GM12878 (cell line): Measurements from ENCODE around the gene MYO10. TPM values are rescaled to one million over a fixed set of nuclear protein-coding genes. Genes with fewer than 3 reads are reported as not detected.

Experiments used
- ATAC-seq: fragments of 200-7000 bp; cut with Tn5 transposase; 3 replicates; pipeline ENCODE4 v1.9.1; 2020; ENCODE audit warnings: mild to moderate bottlenecking, moderate library complexity
- BruUV-seq: library from RNA; stranded (reverse); fragments of 400-500 nt; replicated peaks from 2 replicates; lab custom pipeline; 2021; lab: Mats Ljungman, UMichigan
- CTCF ChIA-PET: fragments of 300-600 bp; sonication (Branson Sonifier 250); formaldehyde crosslinking; extraction: SDS; loops from one replicate; lab custom pipeline; 2021; ENCODE audit warnings: inconsistent platforms; lab: Yijun Ruan, JAX
- POLR2A ChIA-PET: fragments of 350-600 bp; formaldehyde crosslinking; extraction: SDS; loops from one replicate; lab custom pipeline; 2021; ENCODE audit warnings: inconsistent platforms; lab: Charles Lee
- RAD21 ChIA-PET: fragments of 300-600 bp; sonication (Branson Sonifier 250); formaldehyde crosslinking; loops from one replicate; lab custom pipeline; 2023; ENCODE audit warnings: antibody characterized with exemption; ENCODE audit not compliant: unreplicated experiment; lab: Charles Lee
- SMC1A ChIA-PET: fragments of 300-600 bp; sonication (Branson Sonifier 250); formaldehyde crosslinking; loops from one replicate; lab custom pipeline; 2023; ENCODE audit not compliant: unreplicated experiment, uncharacterized antibody; lab: Charles Lee
- DNase-seq: peaks from one replicate; pipeline ENCODE4 v3.0.0-alpha.2; 2011; ENCODE audit warnings: low read depth, low spot score
- FAIRE-seq: peaks from 3 replicates; lab custom pipeline; 2011; peaks lifted over from hg19 to GRCh38; lab: Jason Lieb, UNC
- H2AFZ ChIP-seq: 2 replicates; pipeline ENCODE4 v1.6.0; 2011; ENCODE audit warnings: low read depth, low read length, control low read depth; ENCODE audit not compliant: control insufficient read depth
- H3K27ac ChIP-seq: 2 replicates; pipeline ENCODE4 v1.5.1; 2011; ENCODE audit warnings: control low read depth; ENCODE audit not compliant: control insufficient read depth, insufficient read depth
- H3K27me3 ChIP-seq, 2 experiments: replicated peaks in 1 of 2; 2 replicates each; pipeline versions ENCODE4 v1.6.0 to v1.6.1; 2011; ENCODE audit warnings: low read length in 1 of 2; ENCODE audit not compliant: control insufficient read depth in 2 of 2, insufficient read depth in 2 of 2
- H3K36me3 ChIP-seq, 2 experiments: 2 replicates each; pipeline ENCODE4 v1.5.1; 2011; ENCODE audit warnings: low read length in 1 of 2; ENCODE audit not compliant: control insufficient read depth in 2 of 2, insufficient read depth in 2 of 2
- H3K4me1 ChIP-seq: 2 replicates; pipeline ENCODE4 v1.6.1; 2011; ENCODE audit warnings: mild to moderate bottlenecking, low read length, moderate library complexity, mixed read lengths; ENCODE audit not compliant: control insufficient read depth, insufficient read depth
- H3K4me2 ChIP-seq: 2 replicates; pipeline ENCODE4 v1.6.0; 2011; ENCODE audit warnings: control low read depth; ENCODE audit not compliant: control insufficient read depth, insufficient read depth
- H3K4me3 ChIP-seq: fragments of 200-600 bp; sonication (generic); 2 replicates; pipeline ENCODE4 v1.5.1; 2016
- H3K79me2 ChIP-seq: 2 replicates; pipeline ENCODE4 v1.6.0; 2011; ENCODE audit warnings: low read length; ENCODE audit not compliant: control insufficient read depth, insufficient read depth
- H3K9ac ChIP-seq: 2 replicates; pipeline ENCODE4 v1.8.0; 2011; ENCODE audit warnings: low read length, control low read depth, mixed read lengths; ENCODE audit not compliant: control insufficient read depth, insufficient read depth
- H3K9me3 ChIP-seq: replicated peaks from 3 replicates; pipeline ENCODE4 v1.5.1; 2011; ENCODE audit warnings: mild to moderate bottlenecking, low read length; ENCODE audit not compliant: control insufficient read depth, insufficient read depth
- H4K20me1 ChIP-seq: 2 replicates; pipeline ENCODE4 v1.6.0; 2011; ENCODE audit not compliant: control insufficient read depth, insufficient read depth
- BMI1 ChIP-seq: fragments of 450-650 bp; IDR thresholded peaks from 2 replicates; pipeline ENCODE4 v1.6.1; 2016; ENCODE audit warnings: mild to moderate bottlenecking, moderate library complexity, borderline replicate concordance
- CTCF ChIP-seq, 3 experiments: IDR thresholded peaks in 2 of 3; conservative IDR thresholded peaks in 1 of 3; 2 replicates each; pipeline ENCODE4 v1.5.1; 2011; ENCODE audit warnings: low read depth in 3 of 3, low read length in 3 of 3, mild to moderate bottlenecking in 3 of 3, control low read depth in 2 of 3, moderate library complexity in 2 of 3, inconsistent platforms in 1 of 3, mixed read lengths in 1 of 3; ENCODE audit not compliant: control insufficient read depth in 2 of 3, insufficient read depth in 1 of 3; ENCODE audit errors: extremely low read depth in 1 of 3
- HDAC2 ChIP-seq: fragments of 200-600 bp; sonication (generic); IDR thresholded peaks from 2 replicates; pipeline ENCODE4 v1.6.1; 2017
- HDGF ChIP-seq: fragments of 450-650 bp; IDR thresholded peaks from 2 replicates; pipeline ENCODE4 v1.6.1; 2016; ENCODE audit warnings: antibody characterized with exemption
- HSF1 ChIP-seq: fragments of 150-350 bp; IDR thresholded peaks from 2 replicates; pipeline ENCODE4 v1.6.1; 2014; ENCODE audit warnings: mild to moderate bottlenecking, low read depth, low read length
- MTA2 ChIP-seq: fragments of 450-650 bp; IDR thresholded peaks from 2 replicates; pipeline ENCODE4 v1.6.1; 2016; ENCODE audit warnings: low read depth, mild to moderate bottlenecking, moderate library complexity
- MTA3 ChIP-seq: IDR thresholded peaks from 2 replicates; pipeline ENCODE4 v1.6.1; 2012; ENCODE audit warnings: low read length, inconsistent platforms, borderline replicate concordance
- NBN ChIP-seq: fragments of 450-650 bp; IDR thresholded peaks from 2 replicates; pipeline ENCODE4 v1.6.1; 2016
- NFXL1 ChIP-seq: fragments of 450-650 bp; IDR thresholded peaks from 2 replicates; pipeline ENCODE4 v1.6.1; 2017; ENCODE audit warnings: antibody characterized with exemption, mild to moderate bottlenecking, borderline replicate concordance
- POLR2AphosphoS5 ChIP-seq: IDR thresholded peaks from 2 replicates; pipeline ENCODE4 v1.6.1; 2011; ENCODE audit warnings: mild to moderate bottlenecking, low read length, inconsistent platforms
- SIN3A ChIP-seq: IDR thresholded peaks from 2 replicates; pipeline ENCODE4 v1.6.1; 2012; ENCODE audit warnings: low read depth, low read length, improper control_type of control experiment
- SMARCA5 ChIP-seq: fragments of 450-650 bp; IDR thresholded peaks from 2 replicates; pipeline ENCODE4 v1.6.1; 2017; ENCODE audit warnings: mild to moderate bottlenecking
- TARDBP ChIP-seq: IDR thresholded peaks from 2 replicates; pipeline ENCODE4 v1.6.1; 2016; ENCODE audit warnings: borderline replicate concordance
- TBL1XR1 ChIP-seq: IDR thresholded peaks from 2 replicates; pipeline ENCODE4 v1.6.1; 2012; ENCODE audit warnings: low read depth, low read length, improper control_type of control experiment
- WGBS: methylation state at CpG from one replicate; pipeline ENCODE4 v1.1.6; 2016; ENCODE audit warnings: low lambda C conversion rate; ENCODE audit not compliant: insufficient replicate concordance, insufficient coverage; ENCODE audit errors: missing lambda C conversion rate; 5-methylcytosine and 5-hydroxymethylcytosine counted together
- in situ Hi-C: fragments of 300-500 bp; cut with MboI; formaldehyde crosslinking; loops from 9 replicates; pipeline ENCODE4 v1.14.3; 2018; ENCODE audit warnings: mixed read lengths
- intact Hi-C: fragments of 100-400 bp; cut with micrococcal nuclease; formaldehyde crosslinking; loops from one replicate; pipeline ENCODE4 v1.14.2; 2022; ENCODE audit not compliant: unreplicated experiment
- polyA plus RNA-seq, 11 experiments: library from polyadenylated mRNA; depleted of rRNA in 4 of 11; unstranded in 6 of 11; stranded (reverse) in 5 of 11; fragments of >200 nt; fragmentation: Nextera tagmentation in 4 of 11; fragmentation: Illumina TruSeq in 1 of 11; extraction: Ambion mirVana in 4 of 11; extraction: Trizol in 1 of 11; gene quantifications; 1 replicate in 1 of 11; 2 replicates in 10 of 11; pipeline versions ENCODE4 v1.2.1 to v1.2.3, GENCODE V29; 2011 to 2016; ENCODE audit warnings: inconsistent platforms in 2 of 11, missing spikeins in 2 of 11, low read depth in 1 of 11
- total RNA-seq, 4 experiments: library from RNA; depleted of rRNA in 3 of 4; stranded (reverse); fragments of >200 nt in 3 of 4; fragmentation: Illumina TruSeq in 1 of 4; extraction: Trizol in 1 of 4; gene quantifications; 2 replicates each; pipeline versions ENCODE4 v1.2.1 to v1.2.3, GENCODE V29; 2013 to 2021
- TF ChIP-seq, protein P1 (sequence below): fragments of 450-650 bp; formaldehyde crosslinking; IDR thresholded peaks from 2 replicates; pipeline ENCODE4 v1.4.0; 2020; ENCODE audit warnings: mild to moderate bottlenecking, moderate library complexity

The MYO10 gene
- total and polyA plus RNA-seq, 10 of the 15 experiments (the other 5 are each of a cell fraction or from before 2014, with no cell fraction given): 0.02 to 0.77 (median 0.17) TPM

DNA sequence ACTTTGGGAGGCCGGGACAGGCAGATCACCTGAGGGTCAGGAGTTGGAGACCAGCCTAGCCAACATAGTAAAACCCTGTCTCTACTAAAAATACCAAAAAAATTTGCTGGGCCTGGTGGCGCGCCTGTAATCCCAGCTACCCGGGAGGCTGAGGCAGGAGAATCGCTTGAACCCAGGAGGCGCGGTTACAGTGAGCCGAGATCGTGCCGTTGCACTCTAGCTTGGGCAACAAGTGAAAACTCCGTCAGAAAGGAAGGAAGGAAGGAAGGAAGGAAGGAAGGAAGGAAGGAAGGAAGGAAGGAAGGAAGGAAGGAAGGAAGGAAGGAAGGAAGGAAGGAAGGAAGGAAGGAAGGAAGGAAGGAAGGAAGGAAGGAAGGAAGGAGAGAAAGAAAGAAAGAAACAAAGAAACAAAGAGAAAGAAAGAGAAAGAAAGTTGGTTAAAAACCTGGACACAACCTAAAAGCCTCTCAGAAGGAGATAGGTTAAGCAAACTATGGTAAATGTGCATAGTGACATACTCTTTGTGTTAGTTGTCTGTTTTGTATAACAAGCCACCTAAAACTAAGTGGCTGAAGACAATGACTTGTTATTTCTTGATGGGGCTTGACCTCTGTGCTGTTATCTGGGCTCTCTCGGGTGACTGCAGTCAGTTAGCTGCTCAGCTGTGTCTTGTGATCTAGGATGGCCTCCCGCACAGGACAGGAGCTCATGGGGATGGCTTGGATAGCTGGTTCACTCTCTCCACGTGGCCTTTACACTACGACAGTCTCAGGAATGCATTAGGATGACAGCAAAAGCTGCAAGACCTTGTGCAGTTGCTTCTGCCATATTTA, 8.0 kb upstream of the MYO10 start (continued):
- TF ChIP-seq, protein P1, sequence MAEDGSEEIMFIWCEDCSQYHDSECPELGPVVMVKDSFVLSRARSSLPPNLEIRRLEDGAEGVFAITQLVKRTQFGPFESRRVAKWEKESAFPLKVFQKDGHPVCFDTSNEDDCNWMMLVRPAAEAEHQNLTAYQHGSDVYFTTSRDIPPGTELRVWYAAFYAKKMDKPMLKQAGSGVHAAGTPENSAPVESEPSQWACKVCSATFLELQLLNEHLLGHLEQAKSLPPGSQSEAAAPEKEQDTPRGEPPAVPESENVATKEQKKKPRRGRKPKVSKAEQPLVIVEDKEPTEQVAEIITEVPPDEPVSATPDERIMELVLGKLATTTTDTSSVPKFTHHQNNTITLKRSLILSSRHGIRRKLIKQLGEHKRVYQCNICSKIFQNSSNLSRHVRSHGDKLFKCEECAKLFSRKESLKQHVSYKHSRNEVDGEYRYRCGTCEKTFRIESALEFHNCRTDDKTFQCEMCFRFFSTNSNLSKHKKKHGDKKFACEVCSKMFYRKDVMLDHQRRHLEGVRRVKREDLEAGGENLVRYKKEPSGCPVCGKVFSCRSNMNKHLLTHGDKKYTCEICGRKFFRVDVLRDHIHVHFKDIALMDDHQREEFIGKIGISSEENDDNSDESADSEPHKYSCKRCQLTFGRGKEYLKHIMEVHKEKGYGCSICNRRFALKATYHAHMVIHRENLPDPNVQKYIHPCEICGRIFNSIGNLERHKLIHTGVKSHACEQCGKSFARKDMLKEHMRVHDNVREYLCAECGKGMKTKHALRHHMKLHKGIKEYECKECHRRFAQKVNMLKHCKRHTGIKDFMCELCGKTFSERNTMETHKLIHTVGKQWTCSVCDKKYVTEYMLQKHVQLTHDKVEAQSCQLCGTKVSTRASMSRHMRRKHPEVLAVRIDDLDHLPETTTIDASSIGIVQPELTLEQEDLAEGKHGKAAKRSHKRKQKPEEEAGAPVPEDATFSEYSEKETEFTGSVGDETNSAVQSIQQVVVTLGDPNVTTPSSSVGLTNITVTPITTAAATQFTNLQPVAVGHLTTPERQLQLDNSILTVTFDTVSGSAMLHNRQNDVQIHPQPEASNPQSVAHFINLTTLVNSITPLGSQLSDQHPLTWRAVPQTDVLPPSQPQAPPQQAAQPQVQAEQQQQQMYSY (CRISPR knock-in tag): no peak
- no peak for TF ChIP-seq HDGF
- no peak for TF ChIP-seq NBN

GRCh38 chr5:16937503-16938161, 1.5 kb upstream of the MYO10 start:
- H3K79me2 ChIP-seq: no peaks in the 10 kb centered on the region
- no peaks in the 10 kb centered on the region for H4K20me1 ChIP-seq
- H3K36me3 ChIP-seq: no peaks in the 10 kb centered on the region
- peaks cover 0 to 29% of the 10 kb centered on the region in 2 experiments; a peak in 2 of 4 replicates for H3K27me3 ChIP-seq
- CTCF ChIA-PET: interaction anchor here (1.5 kb wide), 1 partner anchor 253 kb away, joined by 6 read pairs; no protein-coding TSS in a partner anchor
- in situ Hi-C loops (loop anchor here (10.0 kb wide), 1 partner anchor 247 kb away; no protein-coding TSS in a partner anchor), intact Hi-C loops (no loop called here)
- no peak overlapping the region for H2AFZ ChIP-seq
- H3K4me2 ChIP-seq: no peak overlapping the region
- FAIRE-seq (no peak), ATAC-seq (no peak), DNase-seq (no peak)
- no peaks in the 10 kb centered on the region for H3K4me1 ChIP-seq
- RAD21 ChIA-PET: no interaction called here
- BruUV-seq: no TSS peak
- H3K4me3 ChIP-seq: no peak overlapping the region
- no peak overlapping the region for H3K9ac ChIP-seq
- POLR2A ChIA-PET: no interaction called here
- H3K27ac ChIP-seq: no peak overlapping the region
- 27% methylated on average over 7 of the region's 7 CpGs for WGBS
- SMC1A ChIA-PET: no interaction called here
- H3K9me3 ChIP-seq: no peaks in the 10 kb centered on the region; the same call in 2 of the 3 replicates
- TF ChIP-seq NBN: no peak
- TF ChIP-seq SMARCA5: no peak
- TF ChIP-seq TBL1XR1: no peak
- TF ChIP-seq BMI1: no peak
- TF ChIP-seq HSF1: no peak
- TF ChIP-seq TARDBP: no peak
- TF ChIP-seq POLR2AphosphoS5: no peak
- no peak for TF ChIP-seq NFXL1
- no peak for TF ChIP-seq CTCF (IDR thresholded peaks at IDR 0.05 in 2 of 3, conservative IDR thresholded peaks at IDR 0.05 in 1 of 3; ENCODE audit: control insufficient read depth in 2 of 3, extremely low read depth in 1 of 3, insufficient read depth in 1 of 3, low read depth in 3 of 3, low read length in 3 of 3)
- TF ChIP-seq SIN3A: no peak
- TF ChIP-seq HDAC2: no peak
- TF ChIP-seq MTA2: no peak
- TF ChIP-seq MTA3: no peak
